Right ventricle myocardium superior (tissue), 1 donor: ENCODE measurements around the gene CCDC195. TPM values are rescaled to one million over a fixed set of nuclear protein-coding genes. Genes with fewer than 3 reads are reported as not detected.
"Not testable (repeated sequence)": the region's sequence is repeated elsewhere in the genome, so short reads cannot be mapped to it uniquely, and the experiment has no call there.

Source experiments
- ATAC-seq: fragments of 200-7000 bp; cut with Tn5 transposase; one replicate; pipeline ENCODE4 v1.9.1; 2020; ENCODE audit warnings: mild to moderate bottlenecking; ENCODE audit not compliant: poor library complexity
- DNase-seq: peaks from one replicate; pipeline ENCODE4 v3.0.0-alpha.2; 2020
- intact Hi-C: fragments of 100-400 bp; cut with DNase I; formaldehyde crosslinking; loops from one replicate; pipeline ENCODE4 v1.11.2; 2022
- total RNA-seq: library from RNA; stranded (reverse); fragmentation: NEBNext Ultra II Directional; extraction: Animal tissue kit (Norgen Biotek cat#: 25700); gene quantifications from one replicate; pipeline ENCODE4 v1.2.1, GENCODE V29; 2021
- donor health status: DM: no; HTN: yes; CAD: no; lungs with severe emphysema.

The CCDC195 gene
- total RNA-seq, 1 donor from 2014 or later: not detected

- DNase-seq (no peak), ATAC-seq (no peak)
- intact Hi-C loops: no loop called here
Measured at GRCh38 chr2:224709301-224709700, 6.9 kb downstream of the CCDC195 start.

- intact Hi-C loops: no loop called here
- DNase-seq: no peak
- no peak for ATAC-seq
Measured at GRCh38 chr2:224694502-224694901, 21.7 kb downstream of the CCDC195 start.

DNA sequence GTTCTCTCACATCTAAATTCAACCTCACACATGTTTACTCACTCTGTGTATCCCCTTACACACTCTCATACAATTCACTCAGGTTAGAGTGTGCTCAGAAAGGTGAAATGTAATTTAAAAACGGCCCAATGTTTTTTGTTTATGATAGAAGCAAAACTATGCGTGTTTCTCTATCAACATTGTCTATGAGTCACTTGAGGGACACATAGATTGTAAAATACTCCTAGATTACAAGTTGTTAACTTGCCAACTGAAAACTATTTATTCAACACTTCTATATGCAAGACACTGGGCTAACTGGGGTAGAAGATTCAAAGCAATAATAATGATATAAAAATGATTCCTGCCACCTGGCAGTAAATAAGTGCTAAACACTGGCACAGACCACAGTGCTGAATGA is 24.6 kb downstream of the CCDC195 start:
- intact Hi-C loops: no loop called here
- DNase-seq: no peak
- ATAC-seq: no peak

DNA sequence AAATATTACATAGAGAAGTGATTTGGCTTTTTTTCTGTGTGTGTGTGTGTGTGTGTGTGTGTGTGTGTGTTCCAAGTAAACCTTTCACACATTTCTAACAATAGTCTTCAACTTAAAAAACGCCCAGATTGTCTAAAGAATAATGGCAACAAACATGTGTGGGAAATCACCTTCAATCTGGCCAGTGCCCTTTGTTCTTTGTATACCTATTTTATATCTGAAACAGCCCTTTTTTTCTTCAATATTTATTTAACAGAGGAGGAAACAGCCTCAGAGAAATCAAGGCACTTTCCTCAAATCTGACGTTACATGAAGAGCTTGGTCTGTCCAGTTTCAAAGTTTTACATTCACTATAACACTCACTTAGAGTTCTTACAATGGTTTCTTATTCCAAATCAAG is 25.3 kb downstream of the CCDC195 start:
- DNase-seq: no peak
- intact Hi-C loops: no loop called here
- ATAC-seq: no peak

DNA sequence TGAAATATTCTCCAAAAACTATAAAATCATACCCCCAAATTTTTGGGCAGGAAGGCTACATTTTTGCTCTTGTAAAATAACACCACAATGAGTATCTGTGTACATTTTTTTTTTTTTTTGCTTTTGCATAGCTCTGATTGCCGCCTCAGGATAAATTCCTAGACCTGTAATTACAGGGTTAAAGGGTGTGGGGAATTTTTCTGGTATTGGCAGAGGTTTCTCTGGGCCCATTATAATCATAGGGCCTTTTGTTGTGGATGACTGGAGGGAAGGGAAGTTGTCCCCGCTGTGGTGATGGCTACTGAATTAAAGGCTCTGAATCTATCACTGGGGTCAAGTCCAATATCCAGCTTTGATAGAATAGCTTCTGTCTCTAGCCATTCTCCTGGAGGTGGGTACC is 26.6 kb downstream of the CCDC195 start:
- intact Hi-C loops: no loop called here
- DNase-seq (no peak), ATAC-seq (no peak)

DNA sequence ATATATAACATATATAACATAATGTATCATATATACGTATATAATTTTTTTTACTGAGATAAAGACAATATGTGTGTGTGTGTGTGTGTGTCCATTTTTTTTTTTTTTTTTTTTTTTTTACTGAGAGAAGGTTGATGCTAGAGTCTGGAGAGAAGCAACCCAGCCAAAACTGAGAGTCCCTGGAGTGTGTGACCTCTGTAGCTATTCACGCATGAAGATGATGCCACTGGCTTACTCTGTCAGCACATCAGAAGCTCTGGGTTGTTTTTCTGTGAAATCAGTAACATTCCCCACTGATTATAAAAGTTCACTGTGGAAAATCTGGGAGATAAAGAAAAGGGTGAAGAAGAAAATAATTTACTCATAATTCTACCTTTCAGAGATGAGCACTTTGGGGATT is 27.2 kb downstream of the CCDC195 start:
- DNase-seq: no peak
- intact Hi-C loops: no loop called here
- no peak for ATAC-seq

DNA sequence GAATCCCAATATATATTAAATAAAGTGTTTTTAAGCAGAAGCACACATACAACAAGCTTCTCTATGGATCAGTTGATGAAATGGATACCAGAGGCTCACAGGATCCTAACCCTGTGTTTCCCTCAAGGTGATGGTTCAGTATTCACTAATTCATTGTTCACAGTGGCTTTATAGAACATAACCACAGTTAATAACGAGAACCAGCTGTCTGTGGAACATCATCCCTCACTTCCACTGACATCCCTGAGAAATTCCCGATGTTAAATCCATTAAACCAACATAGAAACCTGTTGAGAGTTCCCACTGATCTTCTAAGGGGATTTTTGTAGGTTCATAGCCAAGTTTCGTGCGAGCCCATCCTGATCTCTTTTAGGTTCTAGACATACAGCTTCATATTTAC is 29.0 kb downstream of the CCDC195 start:
- intact Hi-C loops: no loop called here
- ATAC-seq (no peak), DNase-seq (no peak)

- DNase-seq: no peak
- ATAC-seq: no peak
- intact Hi-C loops: no loop called here
Measured at GRCh38 chr2:224685121-224685520, 31.0 kb downstream of the CCDC195 start.

DNA sequence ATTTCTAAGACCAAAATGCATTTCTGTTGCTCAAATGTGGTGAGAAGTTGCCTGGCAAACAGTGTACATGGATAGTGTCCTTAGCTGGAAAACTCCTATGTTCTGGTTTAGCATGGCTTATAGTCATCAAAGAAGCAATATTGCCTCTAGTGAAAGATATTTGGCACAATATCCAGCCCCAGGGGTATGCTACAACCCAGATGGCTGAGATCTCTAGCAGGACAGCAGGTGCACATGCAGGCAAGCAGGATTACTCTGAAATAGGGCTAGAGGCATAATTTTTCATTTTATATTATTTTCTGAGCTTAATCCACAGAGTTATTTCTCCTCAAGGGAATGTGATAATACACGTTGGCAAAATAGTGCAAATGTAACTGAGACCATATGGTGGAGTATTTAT is 34.0 kb downstream of the CCDC195 start:
- ATAC-seq: no peak
- intact Hi-C loops: no loop called here

DNA sequence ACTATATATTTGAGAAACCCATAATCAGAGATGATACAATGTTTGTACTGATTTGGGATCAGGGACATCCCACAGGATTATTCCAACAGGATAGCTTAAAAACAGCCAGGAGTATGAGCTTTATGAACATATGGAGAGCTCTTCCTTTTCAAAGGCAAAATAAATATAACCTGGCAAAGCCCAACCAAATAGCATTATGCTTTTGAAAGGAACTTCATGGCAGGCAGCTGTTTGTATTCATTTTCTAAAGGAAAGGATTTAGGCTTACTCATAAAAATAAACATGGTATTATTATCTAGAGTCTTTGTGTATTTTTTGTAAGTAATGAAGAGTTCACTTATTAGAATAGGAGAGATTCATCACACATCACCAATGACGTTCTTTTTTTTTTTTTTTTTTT is 44.4 kb downstream of the CCDC195 start:
- DNase-seq (no peak), ATAC-seq (no peak)
- intact Hi-C loops: no loop called here

More for the DNA sequence above, 34.0 kb downstream of the CCDC195 start:
- no peak for DNase-seq

GRCh38 chr2:224670203-224670602 is 46.0 kb downstream of the CCDC195 start:
- no peak for ATAC-seq

GRCh38 chr2:224669449-224669848 is 46.7 kb downstream of the CCDC195 start:
- DNase-seq (no peak), ATAC-seq (no peak)
- intact Hi-C loops: no loop called here

More at GRCh38 chr2:224670203-224670602, 46.0 kb downstream of the CCDC195 start:
- intact Hi-C loops: no loop called here
- no peak for DNase-seq

DNA sequence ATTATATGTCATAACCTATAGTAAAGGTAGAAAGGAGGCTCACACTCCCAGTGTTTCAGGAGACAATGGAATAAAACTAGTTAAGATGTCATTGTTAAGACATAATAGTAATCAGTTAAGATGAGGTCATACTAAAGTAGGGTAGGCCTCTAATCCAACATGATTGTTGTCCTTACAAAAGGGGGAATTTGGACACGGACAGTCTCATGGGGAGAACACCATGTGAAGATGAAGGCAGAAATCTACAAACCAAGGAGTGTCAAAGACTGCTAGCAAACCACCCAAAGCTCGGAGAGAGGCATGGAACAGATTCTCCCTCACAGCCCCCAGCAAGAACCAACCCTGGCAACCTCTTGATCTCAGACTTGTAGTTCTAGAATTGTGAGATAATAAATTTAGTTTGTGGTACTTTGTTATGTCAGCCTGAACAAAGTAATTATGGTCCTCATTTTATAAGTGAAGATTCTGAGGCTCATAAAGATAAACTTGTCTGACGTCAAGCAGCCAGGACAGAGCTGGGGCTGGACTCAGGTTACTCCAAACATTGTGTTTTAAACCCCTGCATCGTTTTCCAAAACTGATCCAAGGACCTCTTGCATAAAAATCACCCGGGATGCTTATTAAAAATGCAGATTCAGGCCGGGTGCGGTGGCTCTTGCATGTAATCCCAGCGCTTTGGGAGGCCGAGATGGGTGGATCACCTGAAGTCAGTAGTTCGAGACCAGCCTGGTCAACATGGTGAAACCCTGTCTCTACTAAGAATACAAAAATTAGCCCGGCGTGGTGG is 47.8 kb downstream of the CCDC195 start:
- DNase-seq: no peak
- no peak for ATAC-seq
- intact Hi-C loops: no loop called here

- ATAC-seq (no peak), DNase-seq (no peak)
- intact Hi-C loops: no loop called here
Measured at GRCh38 chr2:224666951-224667553, 49.1 kb downstream of the CCDC195 start.

DNA sequence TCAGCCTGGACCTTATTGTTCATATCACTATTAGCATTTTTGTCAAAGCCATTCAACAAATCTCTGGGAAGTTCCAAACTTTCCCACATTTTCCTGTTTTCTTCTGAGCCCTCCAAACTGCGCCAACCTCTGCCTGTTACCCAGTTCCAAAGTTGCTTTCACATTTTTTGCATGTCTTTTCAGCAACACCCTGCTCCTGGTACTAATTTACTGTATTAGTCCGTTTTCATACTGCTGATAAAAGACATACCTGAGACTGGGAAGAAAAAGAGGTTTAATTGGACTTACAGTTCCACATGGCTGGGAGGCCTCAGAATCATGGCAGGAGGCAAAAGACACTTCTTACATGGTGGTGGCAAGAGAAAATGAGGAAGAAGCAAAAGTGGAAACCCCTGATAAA is 52.8 kb downstream of the CCDC195 start:
- DNase-seq, ATAC-seq, intact Hi-C loops: not testable (repeated sequence)

DNA sequence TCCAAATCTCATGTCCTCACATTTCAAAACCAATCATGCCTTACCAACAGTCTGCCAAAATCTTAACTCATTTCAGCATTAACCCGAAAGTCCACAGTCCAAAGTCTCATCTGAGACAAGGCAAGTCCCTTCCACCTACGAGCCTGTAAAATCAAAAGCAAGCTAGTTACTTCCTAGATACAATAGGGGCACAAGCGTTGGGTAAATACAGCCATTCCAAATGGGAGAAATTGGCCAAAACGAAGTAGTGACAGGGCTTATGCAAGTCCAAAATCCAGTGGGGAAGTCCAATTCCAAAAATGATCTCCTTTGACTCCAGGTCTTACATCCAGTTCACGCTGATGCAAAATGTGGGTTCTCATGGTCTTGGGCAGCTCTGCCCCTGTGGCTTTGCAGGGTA is 54.5 kb downstream of the CCDC195 start:
- intact Hi-C loops, ATAC-seq, DNase-seq: not testable (repeated sequence)

GRCh38 chr2:224659714-224660113 is 56.5 kb downstream of the CCDC195 start:
- no peak for ATAC-seq
- DNase-seq: no peak
- intact Hi-C loops: loop anchor here (10.0 kb wide), 1 partner anchor 115 kb away; no protein-coding TSS in a partner anchor

DNA sequence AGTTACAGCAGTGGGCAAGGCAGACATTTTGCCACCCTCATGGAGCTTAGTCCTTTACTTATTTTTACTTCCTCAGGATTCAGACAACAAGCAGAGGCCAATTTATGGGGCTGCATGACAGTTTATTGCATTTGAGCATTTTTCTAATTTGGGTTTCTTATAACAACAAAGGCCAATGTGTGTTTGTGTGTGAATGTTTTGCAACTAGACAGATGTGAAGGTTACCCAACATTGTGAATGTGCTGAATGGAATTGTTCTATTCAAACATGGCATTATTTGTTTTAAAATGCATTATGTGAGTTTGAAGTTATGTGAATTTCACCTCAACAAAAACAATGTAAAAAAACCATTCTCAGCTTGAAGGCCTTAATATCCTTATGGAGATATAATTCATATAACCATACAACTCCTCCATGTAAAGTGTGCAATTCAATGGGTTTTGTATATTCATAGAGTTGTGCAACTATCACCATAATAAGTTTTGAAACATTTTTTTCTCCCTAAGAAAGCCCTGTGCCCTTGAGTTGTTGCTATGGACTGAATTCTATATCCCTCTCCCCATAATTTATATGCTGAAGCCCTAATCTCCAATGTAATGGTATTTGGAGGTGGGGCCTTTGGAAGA is 57.3 kb downstream of the CCDC195 start:
- DNase-seq (no peak), ATAC-seq (no peak)
- intact Hi-C loops: loop anchor here (10.0 kb wide), 1 partner anchor 116 kb away; no protein-coding TSS in a partner anchor

DNA sequence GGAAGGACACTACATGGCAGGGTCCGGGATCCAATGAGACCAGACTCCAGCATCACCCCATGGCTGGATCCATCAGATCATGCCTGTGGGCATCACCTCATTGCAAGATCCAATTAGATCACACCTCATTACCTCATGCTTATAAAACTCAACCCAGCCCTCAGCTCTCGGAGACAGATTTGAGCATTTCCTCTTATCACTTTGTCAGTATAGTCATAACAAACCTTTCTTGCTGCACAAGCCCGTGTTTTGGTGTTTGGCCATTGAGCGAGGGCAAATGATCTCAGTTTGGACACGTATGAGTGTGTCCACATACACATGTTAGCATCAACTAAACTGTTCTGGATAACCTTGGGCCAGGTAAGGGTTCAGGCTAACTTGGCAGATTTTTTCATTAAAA is 58.8 kb downstream of the CCDC195 start:
- ATAC-seq: no peak
- intact Hi-C loops: loop anchor here (10.0 kb wide), 1 partner anchor 117 kb away; no protein-coding TSS in a partner anchor
- no peak for DNase-seq
